ENCODE measurements around the gene S100A10. TPM values are rescaled to one million over a fixed set of nuclear protein-coding genes. Genes with fewer than 3 reads are reported as not detected.
A peak's percentile ranks its signal among the peaks of the same experiment; 100 is the strongest.

The S100A10 gene
- total and polyA plus RNA-seq, 2 experiments from 2014 or later: 35.9 to 634 TPM

DNA sequence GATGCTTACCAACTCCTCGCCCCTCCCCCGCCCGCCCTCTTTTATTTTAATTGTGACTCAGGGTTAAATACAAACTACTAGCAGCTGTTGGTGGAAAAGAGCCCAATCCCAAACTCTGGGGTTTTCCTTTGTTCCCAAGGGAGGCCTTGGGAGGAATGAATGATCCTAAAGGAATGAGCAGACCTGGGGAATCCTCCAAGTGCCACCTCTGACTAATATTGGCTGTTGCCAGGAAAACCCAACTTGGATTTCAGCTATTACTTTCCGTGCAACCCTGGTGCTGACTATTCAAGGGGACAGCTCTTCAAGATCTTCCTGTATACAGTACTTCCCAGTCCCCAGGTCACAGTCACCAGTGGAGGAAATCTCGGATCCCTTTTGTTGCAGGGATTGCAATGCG lies 1.3 kb upstream of the S100A10 start:
- no peak for TF ChIP-seq STAT1 (IDR thresholded peaks at IDR 0.05; ENCODE audit: unreplicated experiment)
- TF ChIP-seq, protein P1, sequence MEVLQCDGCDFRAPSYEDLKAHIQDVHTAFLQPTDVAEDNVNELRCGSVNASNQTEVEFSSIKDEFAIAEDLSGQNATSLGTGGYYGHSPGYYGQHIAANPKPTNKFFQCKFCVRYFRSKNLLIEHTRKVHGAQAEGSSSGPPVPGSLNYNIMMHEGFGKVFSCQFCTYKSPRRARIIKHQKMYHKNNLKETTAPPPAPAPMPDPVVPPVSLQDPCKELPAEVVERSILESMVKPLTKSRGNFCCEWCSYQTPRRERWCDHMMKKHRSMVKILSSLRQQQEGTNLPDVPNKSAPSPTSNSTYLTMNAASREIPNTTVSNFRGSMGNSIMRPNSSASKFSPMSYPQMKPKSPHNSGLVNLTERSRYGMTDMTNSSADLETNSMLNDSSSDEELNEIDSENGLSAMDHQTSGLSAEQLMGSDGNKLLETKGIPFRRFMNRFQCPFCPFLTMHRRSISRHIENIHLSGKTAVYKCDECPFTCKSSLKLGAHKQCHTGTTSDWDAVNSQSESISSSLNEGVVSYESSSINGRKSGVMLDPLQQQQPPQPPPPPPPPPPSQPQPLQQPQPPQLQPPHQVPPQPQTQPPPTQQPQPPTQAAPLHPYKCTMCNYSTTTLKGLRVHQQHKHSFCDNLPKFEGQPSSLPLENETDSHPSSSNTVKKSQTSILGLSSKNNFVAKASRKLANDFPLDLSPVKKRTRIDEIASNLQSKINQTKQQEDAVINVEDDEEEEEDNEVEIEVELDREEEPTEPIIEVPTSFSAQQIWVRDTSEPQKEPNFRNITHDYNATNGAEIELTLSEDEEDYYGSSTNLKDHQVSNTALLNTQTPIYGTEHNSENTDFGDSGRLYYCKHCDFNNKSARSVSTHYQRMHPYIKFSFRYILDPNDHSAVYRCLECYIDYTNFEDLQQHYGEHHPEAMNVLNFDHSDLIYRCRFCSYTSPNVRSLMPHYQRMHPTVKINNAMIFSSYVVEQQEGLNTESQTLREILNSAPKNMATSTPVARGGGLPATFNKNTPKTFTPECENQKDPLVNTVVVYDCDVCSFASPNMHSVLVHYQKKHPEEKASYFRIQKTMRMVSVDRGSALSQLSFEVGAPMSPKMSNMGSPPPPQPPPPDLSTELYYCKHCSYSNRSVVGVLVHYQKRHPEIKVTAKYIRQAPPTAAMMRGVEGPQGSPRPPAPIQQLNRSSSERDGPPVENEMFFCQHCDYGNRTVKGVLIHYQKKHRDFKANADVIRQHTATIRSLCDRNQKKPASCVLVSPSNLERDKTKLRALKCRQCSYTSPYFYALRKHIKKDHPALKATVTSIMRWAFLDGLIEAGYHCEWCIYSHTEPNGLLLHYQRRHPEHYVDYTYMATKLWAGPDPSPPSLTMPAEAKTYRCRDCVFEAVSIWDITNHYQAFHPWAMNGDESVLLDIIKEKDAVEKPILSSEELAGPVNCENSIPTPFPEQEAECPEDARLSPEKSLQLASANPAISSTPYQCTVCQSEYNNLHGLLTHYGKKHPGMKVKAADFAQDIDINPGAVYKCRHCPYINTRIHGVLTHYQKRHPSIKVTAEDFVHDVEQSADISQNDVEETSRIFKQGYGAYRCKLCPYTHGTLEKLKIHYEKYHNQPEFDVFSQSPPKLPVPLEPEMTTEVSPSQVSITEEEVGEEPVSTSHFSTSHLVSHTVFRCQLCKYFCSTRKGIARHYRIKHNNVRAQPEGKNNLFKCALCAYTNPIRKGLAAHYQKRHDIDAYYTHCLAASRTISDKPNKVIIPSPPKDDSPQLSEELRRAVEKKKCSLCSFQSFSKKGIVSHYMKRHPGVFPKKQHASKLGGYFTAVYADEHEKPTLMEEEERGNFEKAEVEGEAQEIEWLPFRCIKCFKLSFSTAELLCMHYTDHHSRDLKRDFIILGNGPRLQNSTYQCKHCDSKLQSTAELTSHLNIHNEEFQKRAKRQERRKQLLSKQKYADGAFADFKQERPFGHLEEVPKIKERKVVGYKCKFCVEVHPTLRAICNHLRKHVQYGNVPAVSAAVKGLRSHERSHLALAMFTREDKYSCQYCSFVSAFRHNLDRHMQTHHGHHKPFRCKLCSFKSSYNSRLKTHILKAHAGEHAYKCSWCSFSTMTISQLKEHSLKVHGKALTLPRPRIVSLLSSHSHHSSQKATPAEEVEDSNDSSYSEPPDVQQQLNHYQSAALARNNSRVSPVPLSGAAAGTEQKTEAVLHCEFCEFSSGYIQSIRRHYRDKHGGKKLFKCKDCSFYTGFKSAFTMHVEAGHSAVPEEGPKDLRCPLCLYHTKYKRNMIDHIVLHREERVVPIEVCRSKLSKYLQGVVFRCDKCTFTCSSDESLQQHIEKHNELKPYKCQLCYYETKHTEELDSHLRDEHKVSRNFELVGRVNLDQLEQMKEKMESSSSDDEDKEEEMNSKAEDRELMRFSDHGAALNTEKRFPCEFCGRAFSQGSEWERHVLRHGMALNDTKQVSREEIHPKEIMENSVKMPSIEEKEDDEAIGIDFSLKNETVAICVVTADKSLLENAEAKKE (CRISPR knock-in tag; IDR thresholded peaks at IDR 0.05): no peak
- TF ChIP-seq ZNF114 (CRISPR knock-in tag; IDR thresholded peaks at IDR 0.05): no peak
- TF ChIP-seq POLR2AphosphoS5 (IDR thresholded peaks at IDR 0.05; ENCODE audit: low read depth): no peak
- TF ChIP-seq NANOG (IDR thresholded peaks at IDR 0.05; ENCODE audit: borderline replicate concordance): no peak
- TF ChIP-seq EZH2phosphoT487 (IDR thresholded peaks at IDR 0.05; ENCODE audit: unreplicated experiment): no peak
- no peak for TF ChIP-seq ETS1 (IDR thresholded peaks at IDR 0.05)
- no peak for TF ChIP-seq JUNB (IDR thresholded peaks at IDR 0.05; ENCODE audit: unreplicated experiment)
- TF ChIP-seq, protein P2, sequence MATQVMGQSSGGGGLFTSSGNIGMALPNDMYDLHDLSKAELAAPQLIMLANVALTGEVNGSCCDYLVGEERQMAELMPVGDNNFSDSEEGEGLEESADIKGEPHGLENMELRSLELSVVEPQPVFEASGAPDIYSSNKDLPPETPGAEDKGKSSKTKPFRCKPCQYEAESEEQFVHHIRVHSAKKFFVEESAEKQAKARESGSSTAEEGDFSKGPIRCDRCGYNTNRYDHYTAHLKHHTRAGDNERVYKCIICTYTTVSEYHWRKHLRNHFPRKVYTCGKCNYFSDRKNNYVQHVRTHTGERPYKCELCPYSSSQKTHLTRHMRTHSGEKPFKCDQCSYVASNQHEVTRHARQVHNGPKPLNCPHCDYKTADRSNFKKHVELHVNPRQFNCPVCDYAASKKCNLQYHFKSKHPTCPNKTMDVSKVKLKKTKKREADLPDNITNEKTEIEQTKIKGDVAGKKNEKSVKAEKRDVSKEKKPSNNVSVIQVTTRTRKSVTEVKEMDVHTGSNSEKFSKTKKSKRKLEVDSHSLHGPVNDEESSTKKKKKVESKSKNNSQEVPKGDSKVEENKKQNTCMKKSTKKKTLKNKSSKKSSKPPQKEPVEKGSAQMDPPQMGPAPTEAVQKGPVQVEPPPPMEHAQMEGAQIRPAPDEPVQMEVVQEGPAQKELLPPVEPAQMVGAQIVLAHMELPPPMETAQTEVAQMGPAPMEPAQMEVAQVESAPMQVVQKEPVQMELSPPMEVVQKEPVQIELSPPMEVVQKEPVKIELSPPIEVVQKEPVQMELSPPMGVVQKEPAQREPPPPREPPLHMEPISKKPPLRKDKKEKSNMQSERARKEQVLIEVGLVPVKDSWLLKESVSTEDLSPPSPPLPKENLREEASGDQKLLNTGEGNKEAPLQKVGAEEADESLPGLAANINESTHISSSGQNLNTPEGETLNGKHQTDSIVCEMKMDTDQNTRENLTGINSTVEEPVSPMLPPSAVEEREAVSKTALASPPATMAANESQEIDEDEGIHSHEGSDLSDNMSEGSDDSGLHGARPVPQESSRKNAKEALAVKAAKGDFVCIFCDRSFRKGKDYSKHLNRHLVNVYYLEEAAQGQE (IDR thresholded peaks at IDR 0.05; ENCODE audit: unreplicated experiment): no peak
- Histone ChIP-seq H3K27ac (ENCODE audit: low read depth) (peak overlapping the region; percentile 51), H3K79me2 (replicated peaks; ENCODE audit: insufficient read depth) (peaks cover 21% of the 10 kb centered on the region), H3F3A (replicated peaks; ENCODE audit: low read depth) (peaks cover 3% of the 10 kb centered on the region; the same call in 1 of the 2 replicates), H3K4me1 (ENCODE audit: insufficient read depth) (peaks cover 26% of the 10 kb centered on the region), H3K4me2 (peak overlapping the region; percentile 95), H4K20me1 (replicated peaks; ENCODE audit: insufficient read depth) (0 out of 2 replicates have a peak, but pooled peaks cover 4% of the 10 kb centered on the region), H3K36me3 (ENCODE audit: insufficient read depth) (no peaks in the 10 kb centered on the region), H3K4me3 (peak overlapping the region; percentile 92), H2AFZ (peak overlapping the region; percentile 81; the same call in 1 of the 2 replicates), H3K27me3 (ENCODE audit: insufficient read depth) (peaks cover 16% of the 10 kb centered on the region), H3K9me2 (ENCODE audit: insufficient read depth) (no peaks in the 10 kb centered on the region)
- Mint-ChIP-seq H3K4me1 (peaks cover 25% of the 10 kb centered on the region), H3K27ac (no peak overlapping the region), H3K9me3 (no peaks in the 10 kb centered on the region), H3K27me3 (ENCODE audit: insufficient read depth, low read depth, poor library complexity) (peaks cover 24% of the 10 kb centered on the region), H3K36me3 (ENCODE audit: low read depth) (no peaks in the 10 kb centered on the region), H3K4me3 (peak overlapping the region; percentile 35; the same call in 1 of the 3 replicates)
- ATAC-seq (no peak), DNase-seq (ENCODE audit: low spot score) (peak; percentile 71)
